Suppressor macrophage treated with lipopolysaccharide for 4 hours (primary cell): Measurements from ENCODE around the gene KIT.

Experiments
- DNase-seq: peaks from one replicate; pipeline ENCODE4 v3.0.0-alpha.2; 2020

The KIT gene

DNA sequence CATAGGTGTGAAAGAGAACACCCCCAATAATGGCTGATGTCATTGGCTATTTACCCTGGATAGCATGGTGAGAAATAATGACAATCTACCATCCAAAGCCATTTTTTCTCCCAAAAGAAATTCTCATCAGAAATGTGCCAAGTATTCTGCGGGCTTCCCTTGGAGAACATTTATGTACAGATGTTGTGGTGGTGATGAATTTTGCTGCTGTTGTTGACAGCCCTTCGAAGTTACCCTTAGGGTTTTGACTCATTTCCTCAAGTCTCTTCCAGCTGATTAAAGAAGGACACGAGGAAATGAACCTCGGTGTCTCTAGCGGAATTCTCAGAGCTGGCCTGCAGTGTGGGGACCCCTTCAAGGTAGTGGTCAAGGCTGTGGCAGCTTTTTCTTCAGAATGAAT is 3.4 kb downstream of the KIT start:
- peak; percentile 17 for DNase-seq

DNA sequence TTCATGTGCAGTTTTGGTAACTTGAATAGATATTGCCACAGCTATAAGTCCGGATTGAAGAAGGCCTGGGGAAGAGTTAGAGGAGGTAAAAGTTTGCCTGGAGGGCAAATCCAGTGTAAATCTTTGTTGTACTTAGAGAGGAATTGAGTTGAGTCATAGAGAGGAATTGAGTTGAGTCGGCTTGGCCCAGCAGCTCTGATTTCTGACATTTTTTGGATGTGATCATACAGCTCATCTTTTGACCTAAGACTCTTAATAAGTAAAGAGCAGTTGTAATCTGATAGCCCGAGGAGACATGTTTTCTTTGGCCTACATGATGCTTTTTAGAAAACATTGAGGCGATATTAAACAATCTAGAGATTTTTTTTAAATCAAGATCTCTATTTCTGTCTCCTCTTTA is 3.9 kb downstream of the KIT start:
- peak; percentile 16 for DNase-seq

- no peak for DNase-seq
Measured at GRCh38 chr4:54662123-54662522, 4.4 kb downstream of the KIT start.

DNA sequence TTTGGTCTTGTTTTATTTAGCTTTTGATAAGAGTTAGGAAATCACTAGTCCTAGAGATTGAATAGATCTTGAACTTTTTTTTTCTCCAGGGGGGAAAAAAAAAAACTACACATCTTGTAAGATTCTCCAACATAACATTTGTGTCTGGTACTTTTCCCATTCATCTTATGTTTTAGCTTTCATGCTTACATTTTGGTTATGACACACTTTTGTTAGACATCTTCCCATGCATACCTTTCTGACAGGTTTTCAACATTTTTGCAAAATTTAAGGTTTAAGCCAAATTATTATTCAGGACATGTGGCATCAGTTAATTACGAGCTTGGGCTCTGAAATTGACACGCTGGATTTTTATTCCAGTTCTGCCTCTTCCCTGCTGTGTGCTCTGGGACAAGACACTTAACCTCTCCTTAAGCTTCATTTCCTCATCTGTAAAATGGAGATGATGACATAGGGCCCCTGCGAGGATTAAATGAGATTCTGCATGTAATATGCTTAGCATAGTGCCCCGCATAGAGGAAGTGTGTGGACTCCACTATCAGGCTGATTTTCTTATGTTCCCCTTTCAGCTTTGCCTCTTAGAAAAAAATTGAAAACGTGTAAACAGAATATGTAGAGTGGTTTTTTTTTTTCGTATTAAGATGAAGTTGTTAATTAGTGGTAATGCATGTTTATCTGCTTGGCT is 5.3 kb downstream of the KIT start:
- DNase-seq, result peak; percentile 70

DNA sequence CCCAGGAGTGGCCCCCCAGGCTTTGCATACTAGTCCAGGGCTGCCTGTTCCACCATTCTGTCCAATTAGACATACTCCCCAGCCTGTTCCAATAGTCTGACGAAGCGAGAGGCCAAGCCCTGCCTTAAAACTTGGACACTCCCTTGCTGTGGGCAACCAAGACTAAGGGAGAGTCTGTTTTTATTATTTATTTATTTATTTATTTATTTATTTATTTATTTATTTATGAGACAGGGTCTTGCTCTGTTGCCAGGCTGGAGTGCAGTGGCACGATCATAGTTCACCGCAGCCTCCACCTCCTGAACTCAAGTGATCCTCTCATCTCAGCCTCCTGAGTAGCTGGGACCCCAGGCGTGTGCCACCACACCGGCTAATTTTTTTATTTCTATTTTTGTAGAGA is 6.6 kb downstream of the KIT start:
- no peak for DNase-seq

GRCh38 chr4:54668014-54668611 is 10.4 kb downstream of the KIT start:
- no peak for DNase-seq

GRCh38 chr4:54669831-54670230 is 12.1 kb downstream of the KIT start:
- DNase-seq, result no peak

GRCh38 chr4:54675721-54676461 is 18.1 kb downstream of the KIT start:
- DNase-seq, result no peak

DNA sequence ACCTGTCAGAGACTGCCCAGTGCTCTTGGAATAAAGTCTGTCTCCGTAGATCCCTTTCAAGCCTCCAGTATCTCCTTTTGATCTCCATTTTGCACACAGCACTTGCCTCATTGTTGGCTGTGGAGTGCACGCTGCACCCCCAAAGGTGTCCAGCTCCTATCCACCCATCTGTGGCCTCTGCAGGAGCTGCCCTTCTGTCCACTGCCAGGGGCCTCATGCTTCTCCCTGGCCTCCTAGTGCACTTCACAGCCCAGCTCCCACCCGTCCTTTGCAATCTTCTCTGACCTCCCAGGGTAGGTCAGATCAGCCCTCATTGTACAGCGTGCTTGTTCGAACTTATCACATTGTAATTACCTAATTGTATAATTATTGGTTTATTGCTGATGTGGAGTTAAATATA is 18.9 kb downstream of the KIT start:
- DNase-seq, result no peak

DNA sequence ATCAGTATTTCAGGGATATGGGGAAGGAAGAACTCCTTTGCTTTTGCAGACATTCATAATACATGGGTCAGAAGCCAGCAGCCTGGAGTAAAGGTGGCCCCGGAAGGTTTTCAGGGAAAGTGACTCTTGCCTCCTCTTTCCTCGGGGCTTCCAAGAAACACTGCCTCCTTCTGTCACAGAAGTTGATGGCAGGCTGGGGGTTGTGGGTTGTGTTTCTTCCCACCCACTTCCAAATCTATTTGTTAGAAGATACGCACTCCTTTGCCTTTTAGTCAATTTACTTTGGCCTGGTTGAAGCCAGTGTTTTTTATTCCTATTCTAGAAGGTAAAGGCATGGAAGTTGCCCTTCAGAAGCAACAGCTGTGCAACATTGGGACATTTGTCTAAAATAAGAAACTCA is 19.7 kb downstream of the KIT start:
- DNase-seq, result no peak

DNA sequence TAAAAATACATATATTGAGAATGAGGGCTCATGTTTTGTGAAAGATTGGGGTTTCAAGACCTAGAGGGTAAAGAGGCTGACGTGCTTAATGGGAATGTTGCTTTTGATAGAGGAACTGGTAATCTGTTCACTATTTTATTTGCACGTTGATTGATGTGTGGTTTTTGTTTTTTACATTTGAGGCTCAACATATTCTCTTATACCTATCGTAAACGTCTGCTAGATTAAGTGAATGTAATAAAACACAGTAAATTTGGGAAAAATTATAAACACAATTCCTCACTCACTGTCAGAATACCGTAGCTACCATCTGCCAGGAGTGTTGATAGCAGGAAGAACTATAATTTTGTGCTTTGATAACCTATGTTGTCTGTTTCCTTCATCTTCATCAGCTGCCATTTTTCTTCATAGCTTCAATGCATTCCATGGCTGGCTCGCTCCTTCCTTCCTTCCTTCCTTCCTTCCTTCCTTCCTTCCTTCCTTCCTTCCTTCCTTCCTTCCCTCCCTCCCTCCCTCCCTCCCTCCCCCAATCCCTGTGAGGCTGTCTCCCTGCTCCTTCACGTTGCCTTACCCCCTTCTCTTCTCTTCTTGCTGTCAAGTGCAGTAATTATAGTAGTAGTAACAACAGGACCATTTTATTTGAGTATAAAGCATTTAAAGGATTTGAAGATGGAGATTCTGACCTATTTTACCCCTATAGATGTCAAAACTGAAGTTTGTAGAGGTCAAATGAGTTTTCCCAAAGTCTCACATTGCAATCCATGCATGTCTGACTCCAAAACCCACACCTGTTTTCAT is 20.3 kb downstream of the KIT start:
- no peak for DNase-seq

DNA sequence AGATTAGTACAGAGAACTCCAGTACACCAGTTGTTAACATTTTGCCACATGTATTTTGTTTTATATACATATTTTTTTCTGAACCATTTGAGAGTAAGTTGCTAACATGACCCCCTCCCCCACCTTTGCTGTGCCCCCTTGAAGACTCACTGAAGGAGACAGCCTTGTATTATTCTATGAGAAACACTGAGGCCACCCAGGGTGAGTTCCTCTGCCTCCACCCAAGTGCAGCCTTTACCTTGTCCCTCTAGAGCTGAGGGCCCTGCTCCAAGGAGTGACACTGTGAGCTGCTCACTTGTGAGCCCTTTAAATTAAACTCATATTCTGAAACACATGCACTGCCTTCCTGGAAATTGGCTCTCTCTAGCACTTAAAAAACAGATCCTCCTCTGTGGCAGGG is 21.1 kb downstream of the KIT start:
- no peak for DNase-seq

- no peak for DNase-seq
Measured at GRCh38 chr4:54679813-54680212, 22.1 kb downstream of the KIT start.

- DNase-seq, result peak; percentile 69
Measured at GRCh38 chr4:54683616-54684346, 26.0 kb downstream of the KIT start.

DNA sequence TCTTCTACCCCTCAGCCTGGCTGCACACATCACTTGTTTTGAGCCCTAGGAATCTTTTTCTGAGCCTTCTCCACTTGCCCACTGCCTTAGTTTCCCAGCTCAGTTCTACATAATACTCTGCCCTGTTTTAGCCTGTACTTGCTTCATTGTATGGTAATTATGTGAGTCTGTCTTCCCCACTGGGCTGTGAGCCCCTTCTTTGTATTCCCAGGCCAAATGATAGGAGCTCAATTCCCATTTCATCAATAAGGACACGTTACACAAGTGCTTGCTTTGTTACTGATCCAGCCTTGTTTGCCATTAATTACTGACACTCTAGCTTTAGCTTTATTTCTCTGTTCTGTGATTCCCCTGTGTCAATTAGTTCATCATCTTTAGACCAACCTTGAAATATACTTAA is 28.1 kb downstream of the KIT start:
- DNase-seq, result no peak

DNA sequence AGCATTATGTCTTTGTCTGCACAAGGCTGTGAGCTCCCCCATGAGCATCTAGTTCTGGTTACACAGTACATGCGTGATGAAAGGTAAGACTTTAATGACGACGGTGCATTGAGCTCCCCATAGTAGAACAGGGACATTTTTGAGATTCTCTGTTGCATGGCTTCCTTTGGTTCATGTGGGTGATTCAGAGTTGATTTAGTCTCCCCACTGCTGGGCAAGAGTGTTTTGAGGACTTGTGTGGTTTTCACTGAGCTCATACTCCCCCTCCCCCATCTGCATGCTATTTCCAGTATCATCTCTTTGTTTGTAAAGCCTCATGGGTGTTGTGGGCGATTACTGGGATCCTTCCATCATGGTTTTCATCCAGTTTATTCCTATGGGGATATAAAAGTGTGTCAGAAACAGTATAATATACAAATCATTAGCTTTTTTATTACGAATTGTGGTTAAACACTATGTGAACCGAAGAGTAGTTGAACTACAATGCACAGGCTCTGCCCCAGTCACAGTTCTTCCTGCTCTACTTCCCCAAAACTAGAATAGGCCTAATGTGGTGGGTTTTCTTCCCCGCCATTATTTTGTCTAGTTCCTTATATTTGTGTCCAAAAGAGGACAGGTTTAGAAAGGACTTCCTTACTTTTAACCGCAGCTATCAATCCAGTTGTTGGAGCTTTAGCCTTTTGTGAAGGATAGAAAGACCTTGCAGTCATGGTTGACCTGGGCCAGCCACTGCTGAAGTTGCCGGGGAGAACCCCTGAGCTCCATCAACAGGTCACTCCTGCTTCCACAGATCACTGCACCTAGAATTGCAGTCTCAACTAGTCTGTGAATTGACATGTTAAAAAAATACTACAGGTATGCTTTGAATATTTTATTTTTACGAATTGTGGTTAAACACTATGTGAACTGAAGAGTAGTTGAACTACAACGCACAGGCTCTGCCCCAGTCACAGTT is 30.4 kb downstream of the KIT start:
- peak; percentile 9 for DNase-seq

GRCh38 chr4:54695337-54695736 is 37.6 kb downstream of the KIT start:
- DNase-seq, result no peak

DNA sequence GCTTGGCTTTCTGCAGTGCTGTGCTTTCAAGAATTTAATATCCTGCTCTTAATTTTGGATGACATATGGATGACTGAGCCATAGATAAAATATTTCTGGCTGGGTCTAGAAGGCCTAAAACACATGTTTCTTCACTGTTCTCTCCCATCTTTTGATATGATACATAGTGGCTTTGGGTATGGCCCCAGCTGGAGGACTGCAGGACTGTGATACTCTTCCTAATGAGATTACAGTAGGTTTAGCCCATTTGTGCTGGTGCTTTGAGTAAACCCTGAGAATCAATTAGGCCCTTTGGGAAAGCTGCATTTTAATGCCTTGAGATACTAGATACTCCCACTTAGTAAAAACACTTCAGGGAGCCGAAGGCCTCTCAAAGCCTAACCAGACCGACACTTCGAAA is 38.0 kb downstream of the KIT start:
- DNase-seq, result no peak

DNA sequence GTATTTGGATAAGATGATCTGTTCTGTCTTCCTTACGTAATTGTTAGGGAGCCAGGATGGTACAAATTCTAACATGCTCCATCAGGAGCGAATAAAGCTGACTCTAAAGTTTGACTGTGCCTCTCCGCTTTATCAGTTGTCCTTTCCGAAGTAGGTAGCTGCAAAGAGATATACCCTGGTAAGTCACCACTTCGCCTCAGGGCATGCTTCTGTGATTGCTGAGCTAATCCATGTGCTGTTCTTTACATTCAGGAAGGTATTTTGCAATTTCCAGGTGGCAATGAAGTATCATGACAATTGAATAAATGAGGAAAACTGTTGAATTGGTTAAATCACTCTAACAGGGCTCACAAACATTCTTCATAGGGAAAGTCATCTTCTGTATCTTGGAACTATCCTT is 38.9 kb downstream of the KIT start:
- no peak for DNase-seq

DNA sequence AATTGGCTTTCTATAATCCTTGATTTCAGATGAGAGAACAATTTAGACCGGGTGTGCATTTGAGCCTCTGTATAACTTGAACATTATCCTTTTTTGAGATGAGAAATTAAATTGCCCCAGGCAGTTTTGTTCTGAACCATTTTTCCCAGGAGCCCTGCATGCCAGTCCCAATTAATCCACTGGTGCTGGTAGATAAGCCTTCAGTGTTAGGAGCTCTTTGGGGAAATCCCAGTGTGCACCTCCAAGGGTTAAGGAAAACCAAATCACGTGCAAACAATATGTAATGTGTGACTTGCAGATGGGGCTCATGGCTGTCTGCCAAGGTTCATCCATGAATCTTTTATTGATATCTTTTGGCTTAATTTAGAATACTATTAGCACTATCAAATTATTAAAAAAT is 43.2 kb downstream of the KIT start:
- DNase-seq, result no peak

DNA sequence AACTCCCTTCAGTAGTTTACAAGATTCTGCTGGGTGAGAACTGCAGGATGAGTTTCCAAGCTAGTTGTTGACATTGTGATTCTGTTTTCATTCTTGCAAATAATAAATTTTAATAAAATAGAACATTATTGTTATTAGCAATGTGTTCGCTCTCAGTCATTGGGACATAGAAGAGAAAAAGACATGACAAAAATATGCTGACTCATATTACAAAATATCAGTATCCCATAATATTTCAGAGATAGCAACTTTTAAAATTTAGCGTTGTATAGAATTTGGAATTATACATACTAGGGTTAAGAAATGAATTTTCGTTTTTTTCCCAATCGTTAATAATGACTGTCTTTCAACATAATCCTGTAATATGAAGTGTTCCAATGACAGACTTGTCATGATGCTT is 45.4 kb downstream of the KIT start:
- no peak for DNase-seq

- no peak for DNase-seq
Measured at GRCh38 chr4:54707406-54707805, 49.6 kb downstream of the KIT start.
